K562 (cell line): ENCODE measurements around the gene ZBTB2. TPM values are rescaled to one million over a fixed set of nuclear protein-coding genes. Genes with fewer than 3 reads are reported as not detected.

Source experiments
- CBX8 ChIP-seq: fragments of 200-600 bp; sonication (generic); IDR thresholded peaks from 2 replicates; pipeline ENCODE4 v1.6.1; 2012; ENCODE audit warnings: borderline replicate concordance, mixed run types, low read depth, mild to moderate bottlenecking, moderate library complexity, mixed read lengths, low read length, control low read depth, inconsistent platforms; ENCODE audit not compliant: poor library complexity, severe bottlenecking; ENCODE audit errors: extremely low read depth
- GTF2F1 ChIP-seq: IDR thresholded peaks from 2 replicates; pipeline ENCODE4 v1.6.1; 2011; ENCODE audit warnings: low read depth, low read length, improper control_type of control experiment
- JUND ChIP-seq, 2 experiments: IDR thresholded peaks; 2 replicates in 1 of 2; 3 replicates in 1 of 2; pipeline ENCODE4 v1.6.1; 2011; ENCODE audit warnings: borderline replicate concordance in 2 of 2, low read depth in 2 of 2, low read length in 2 of 2, improper control_type of control experiment in 1 of 2, missing biosample characterization in 1 of 2, missing genetic modification characterization in 1 of 2, missing genetic modification reagents in 1 of 2
- TGIF2 ChIP-seq: sonication (generic); formaldehyde crosslinking; IDR thresholded peaks from 2 replicates; pipeline ENCODE4 v1.8.1; 2022; ENCODE audit warnings: mild to moderate bottlenecking, missing genetic modification reagents, moderate library complexity
- polyA plus RNA-seq, 8 experiments: library from polyadenylated mRNA; depleted of rRNA in 4 of 8; stranded (reverse) in 5 of 8; unstranded in 3 of 8; fragments of >200 nt; fragmentation: Nextera tagmentation in 2 of 8; fragmentation: Illumina TruSeq in 1 of 8; extraction: Ambion mirVana in 2 of 8; extraction: Trizol in 1 of 8; gene quantifications; 2 replicates each; pipeline versions ENCODE4 v1.2.1 to v1.2.3, GENCODE V29; 2011 to 2014; ENCODE audit warnings: inconsistent platforms in 1 of 8, missing spikeins in 1 of 8
- total RNA-seq, 7 experiments: library from RNA; depleted of rRNA in 6 of 7; stranded (reverse); fragments of >200 nt in 6 of 7; fragmentation: Illumina TruSeq in 2 of 7; extraction: Trizol in 2 of 7; gene quantifications; 2 replicates each; pipeline versions ENCODE4 v1.2.1 to v1.2.3, GENCODE V29; 2011 to 2021; ENCODE audit warnings: low replicate concordance in 1 of 7
- TF ChIP-seq, protein P1 (sequence below): fragments of 200-600 bp; sonication (generic); IDR thresholded peaks from one replicate; pipeline ENCODE4 v1.6.1; 2012; ENCODE audit warnings: mild to moderate bottlenecking, low read depth, low read length, inconsistent platforms
- TF ChIP-seq, protein P2 (sequence below): fragments of 450-650 bp; formaldehyde crosslinking; IDR thresholded peaks from 2 replicates; pipeline ENCODE4 v1.4.0; 2020; ENCODE audit warnings: mild to moderate bottlenecking

Gene ZBTB2
- total and polyA plus RNA-seq, 9 of the 15 experiments (the other 6 are each of a cell fraction or from before 2014, with no cell fraction given), result 5.1 to 26.2 (median 16.4) TPM

DNA sequence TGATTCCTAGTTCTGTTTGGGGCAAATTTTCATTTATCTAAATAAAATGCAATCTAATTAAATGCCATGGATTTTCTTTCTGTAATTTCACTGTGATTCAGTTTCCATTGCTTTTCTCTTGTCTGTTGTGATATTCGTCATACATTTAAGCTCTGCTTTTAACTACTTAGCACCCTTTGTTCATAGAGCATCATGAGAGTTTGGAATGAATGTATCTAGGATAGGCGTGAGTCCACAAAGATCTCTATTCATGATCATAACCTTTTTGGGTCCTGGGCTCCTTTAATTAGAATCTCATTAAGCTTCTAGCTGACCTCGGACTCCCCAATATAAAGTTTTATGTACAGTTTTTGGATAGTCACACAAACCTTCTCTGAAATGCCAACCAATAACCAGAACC, 32.9 kb downstream of the ZBTB2 start (continued):
- TF ChIP-seq, protein P1, sequence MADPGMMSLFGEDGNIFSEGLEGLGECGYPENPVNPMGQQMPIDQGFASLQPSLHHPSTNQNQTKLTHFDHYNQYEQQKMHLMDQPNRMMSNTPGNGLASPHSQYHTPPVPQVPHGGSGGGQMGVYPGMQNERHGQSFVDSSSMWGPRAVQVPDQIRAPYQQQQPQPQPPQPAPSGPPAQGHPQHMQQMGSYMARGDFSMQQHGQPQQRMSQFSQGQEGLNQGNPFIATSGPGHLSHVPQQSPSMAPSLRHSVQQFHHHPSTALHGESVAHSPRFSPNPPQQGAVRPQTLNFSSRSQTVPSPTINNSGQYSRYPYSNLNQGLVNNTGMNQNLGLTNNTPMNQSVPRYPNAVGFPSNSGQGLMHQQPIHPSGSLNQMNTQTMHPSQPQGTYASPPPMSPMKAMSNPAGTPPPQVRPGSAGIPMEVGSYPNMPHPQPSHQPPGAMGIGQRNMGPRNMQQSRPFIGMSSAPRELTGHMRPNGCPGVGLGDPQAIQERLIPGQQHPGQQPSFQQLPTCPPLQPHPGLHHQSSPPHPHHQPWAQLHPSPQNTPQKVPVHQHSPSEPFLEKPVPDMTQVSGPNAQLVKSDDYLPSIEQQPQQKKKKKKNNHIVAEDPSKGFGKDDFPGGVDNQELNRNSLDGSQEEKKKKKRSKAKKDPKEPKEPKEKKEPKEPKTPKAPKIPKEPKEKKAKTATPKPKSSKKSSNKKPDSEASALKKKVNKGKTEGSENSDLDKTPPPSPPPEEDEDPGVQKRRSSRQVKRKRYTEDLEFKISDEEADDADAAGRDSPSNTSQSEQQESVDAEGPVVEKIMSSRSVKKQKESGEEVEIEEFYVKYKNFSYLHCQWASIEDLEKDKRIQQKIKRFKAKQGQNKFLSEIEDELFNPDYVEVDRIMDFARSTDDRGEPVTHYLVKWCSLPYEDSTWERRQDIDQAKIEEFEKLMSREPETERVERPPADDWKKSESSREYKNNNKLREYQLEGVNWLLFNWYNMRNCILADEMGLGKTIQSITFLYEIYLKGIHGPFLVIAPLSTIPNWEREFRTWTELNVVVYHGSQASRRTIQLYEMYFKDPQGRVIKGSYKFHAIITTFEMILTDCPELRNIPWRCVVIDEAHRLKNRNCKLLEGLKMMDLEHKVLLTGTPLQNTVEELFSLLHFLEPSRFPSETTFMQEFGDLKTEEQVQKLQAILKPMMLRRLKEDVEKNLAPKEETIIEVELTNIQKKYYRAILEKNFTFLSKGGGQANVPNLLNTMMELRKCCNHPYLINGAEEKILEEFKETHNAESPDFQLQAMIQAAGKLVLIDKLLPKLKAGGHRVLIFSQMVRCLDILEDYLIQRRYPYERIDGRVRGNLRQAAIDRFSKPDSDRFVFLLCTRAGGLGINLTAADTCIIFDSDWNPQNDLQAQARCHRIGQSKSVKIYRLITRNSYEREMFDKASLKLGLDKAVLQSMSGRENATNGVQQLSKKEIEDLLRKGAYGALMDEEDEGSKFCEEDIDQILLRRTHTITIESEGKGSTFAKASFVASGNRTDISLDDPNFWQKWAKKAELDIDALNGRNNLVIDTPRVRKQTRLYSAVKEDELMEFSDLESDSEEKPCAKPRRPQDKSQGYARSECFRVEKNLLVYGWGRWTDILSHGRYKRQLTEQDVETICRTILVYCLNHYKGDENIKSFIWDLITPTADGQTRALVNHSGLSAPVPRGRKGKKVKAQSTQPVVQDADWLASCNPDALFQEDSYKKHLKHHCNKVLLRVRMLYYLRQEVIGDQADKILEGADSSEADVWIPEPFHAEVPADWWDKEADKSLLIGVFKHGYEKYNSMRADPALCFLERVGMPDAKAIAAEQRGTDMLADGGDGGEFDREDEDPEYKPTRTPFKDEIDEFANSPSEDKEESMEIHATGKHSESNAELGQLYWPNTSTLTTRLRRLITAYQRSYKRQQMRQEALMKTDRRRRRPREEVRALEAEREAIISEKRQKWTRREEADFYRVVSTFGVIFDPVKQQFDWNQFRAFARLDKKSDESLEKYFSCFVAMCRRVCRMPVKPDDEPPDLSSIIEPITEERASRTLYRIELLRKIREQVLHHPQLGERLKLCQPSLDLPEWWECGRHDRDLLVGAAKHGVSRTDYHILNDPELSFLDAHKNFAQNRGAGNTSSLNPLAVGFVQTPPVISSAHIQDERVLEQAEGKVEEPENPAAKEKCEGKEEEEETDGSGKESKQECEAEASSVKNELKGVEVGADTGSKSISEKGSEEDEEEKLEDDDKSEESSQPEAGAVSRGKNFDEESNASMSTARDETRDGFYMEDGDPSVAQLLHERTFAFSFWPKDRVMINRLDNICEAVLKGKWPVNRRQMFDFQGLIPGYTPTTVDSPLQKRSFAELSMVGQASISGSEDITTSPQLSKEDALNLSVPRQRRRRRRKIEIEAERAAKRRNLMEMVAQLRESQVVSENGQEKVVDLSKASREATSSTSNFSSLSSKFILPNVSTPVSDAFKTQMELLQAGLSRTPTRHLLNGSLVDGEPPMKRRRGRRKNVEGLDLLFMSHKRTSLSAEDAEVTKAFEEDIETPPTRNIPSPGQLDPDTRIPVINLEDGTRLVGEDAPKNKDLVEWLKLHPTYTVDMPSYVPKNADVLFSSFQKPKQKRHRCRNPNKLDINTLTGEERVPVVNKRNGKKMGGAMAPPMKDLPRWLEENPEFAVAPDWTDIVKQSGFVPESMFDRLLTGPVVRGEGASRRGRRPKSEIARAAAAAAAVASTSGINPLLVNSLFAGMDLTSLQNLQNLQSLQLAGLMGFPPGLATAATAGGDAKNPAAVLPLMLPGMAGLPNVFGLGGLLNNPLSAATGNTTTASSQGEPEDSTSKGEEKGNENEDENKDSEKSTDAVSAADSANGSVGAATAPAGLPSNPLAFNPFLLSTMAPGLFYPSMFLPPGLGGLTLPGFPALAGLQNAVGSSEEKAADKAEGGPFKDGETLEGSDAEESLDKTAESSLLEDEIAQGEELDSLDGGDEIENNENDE, result no peak
- TF ChIP-seq TGIF2 (CRISPR knock-in tag) (no peak), JUND (IDR thresholded peaks at IDR 0.05; ENCODE audit: borderline replicate concordance, low read depth, low read length) (no peak), JUND (tag; IDR thresholded peaks at IDR 0.05; ENCODE audit: borderline replicate concordance, low read depth, low read length) (no peak), CBX8 (no peak), GTF2F1 (no peak)
- TF ChIP-seq, protein P2, sequence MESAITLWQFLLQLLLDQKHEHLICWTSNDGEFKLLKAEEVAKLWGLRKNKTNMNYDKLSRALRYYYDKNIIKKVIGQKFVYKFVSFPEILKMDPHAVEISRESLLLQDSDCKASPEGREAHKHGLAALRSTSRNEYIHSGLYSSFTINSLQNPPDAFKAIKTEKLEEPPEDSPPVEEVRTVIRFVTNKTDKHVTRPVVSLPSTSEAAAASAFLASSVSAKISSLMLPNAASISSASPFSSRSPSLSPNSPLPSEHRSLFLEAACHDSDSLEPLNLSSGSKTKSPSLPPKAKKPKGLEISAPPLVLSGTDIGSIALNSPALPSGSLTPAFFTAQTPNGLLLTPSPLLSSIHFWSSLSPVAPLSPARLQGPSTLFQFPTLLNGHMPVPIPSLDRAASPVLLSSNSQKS, result no peak
